Right lobe of liver (tissue), 6 donors: ENCODE measurements around the gene ADGRD1. TPM values are rescaled to one million over a fixed set of nuclear protein-coding genes. Genes with fewer than 3 reads are reported as not detected.

Experiments
- ATAC-seq, 4 donors: fragments of 200-7000 bp; cut with Tn5 transposase; one replicate each; pipeline ENCODE4 v1.9.1; 2020; ENCODE audit warnings: mild to moderate bottlenecking in 4 of 4, moderate library complexity in 4 of 4
- DNase-seq, 3 donors: peaks; one replicate each; pipeline ENCODE4 v3.0.0-alpha.2; 2020
- H3K27ac ChIP-seq, 3 donors: fragments of 200-600 bp; one replicate each; pipeline ENCODE4 v1.8.0; 2022
- H3K27me3 ChIP-seq, 2 donors: fragments of 200-600 bp; one replicate each; pipeline ENCODE4 v1.8.0; 2022
- H3K36me3 ChIP-seq, 4 donors: fragments of 200-600 bp; sonication (generic) in 1 of 4; one replicate each; pipeline versions ENCODE4 v1.5.1 to v1.8.0; 2017 to 2022; ENCODE audit warnings: control low read depth in 1 of 4
- H3K4me1 ChIP-seq, 4 donors: fragments of 200-600 bp; sonication (generic) in 1 of 4; one replicate each; pipeline versions ENCODE4 v1.5.1 to v1.8.0; 2017 to 2022; ENCODE audit warnings: control low read depth in 1 of 4
- H3K4me3 ChIP-seq, 3 donors: fragments of 200-600 bp; one replicate each; pipeline ENCODE4 v1.8.0; 2022
- H3K9me3 ChIP-seq, 4 donors: fragments of 200-600 bp; sonication (generic) in 1 of 4; one replicate each; pipeline versions ENCODE4 v1.5.1 to v1.8.0; 2017 to 2022; ENCODE audit warnings: control low read depth in 1 of 4
- CTCF ChIP-seq, 4 donors: fragments of 200-600 bp in 3 of 4; fragments of 450-650 bp in 1 of 4; IDR thresholded peaks; one replicate each; pipeline versions ENCODE4 v1.5.1 to v1.8.0; 2016 to 2022; ENCODE audit warnings: antibody characterized with exemption in 4 of 4, mild to moderate bottlenecking in 2 of 4
- POLR2A ChIP-seq: fragments of 450-650 bp; IDR thresholded peaks from one replicate; pipeline ENCODE4 v1.6.1; 2017; ENCODE audit warnings: antibody characterized with exemption, mild to moderate bottlenecking
- WGBS: methylation state at CpG from one replicate; pipeline ENCODE4 v1.1.6; 2018; ENCODE audit warnings: low coverage, low lambda C conversion rate; ENCODE audit not compliant: insufficient coverage; ENCODE audit errors: missing lambda C conversion rate; 5-methylcytosine and 5-hydroxymethylcytosine counted together
- intact Hi-C, 2 donors: fragments of 100-400 bp; cut with DNase I; formaldehyde crosslinking; loops; one replicate each; pipeline versions ENCODE4 v1.11.2 to v1.14.1; 2022
- total RNA-seq, 6 experiments: library from RNA; depleted of rRNA in 2 of 6; stranded (reverse); fragments of >200 nt in 2 of 6; fragmentation: NEBNext Ultra II Directional in 3 of 6; extraction: Animal tissue kit (Norgen Biotek cat#: 25700) in 3 of 6; gene quantifications; one replicate each; pipeline versions ENCODE4 v1.1.0 to v1.2.4, GENCODE V29; 2016 to 2023
- donor health status: DM: no; HTN: yes; CAD: no.
- donor health status: DM: no; HTN: no; CAD: no.
- donor health status: DM: no; HTN: no; CAD: no.
- donor health status: DM: no; HTN: yes; CAD: no.
- donor health status: DM: no; HTN: yes; CAD: no.

Gene ADGRD1
- total RNA-seq, 6 experiments from 2014 or later = 4.7 to 17.0 (median 10.9) TPM

GRCh38 chr12:130944878-130945277 is 8.8 kb upstream of the ADGRD1 start:
- no peak overlapping the region for H3K27ac ChIP-seq
- DNase-seq = no peak
- H3K4me1 ChIP-seq = no peaks in the 10 kb centered on the region
- H3K27me3 ChIP-seq = no peaks in the 10 kb centered on the region
- intact Hi-C loops = no loop called here
- no peak for ATAC-seq
- no peaks in the 10 kb centered on the region for H3K36me3 ChIP-seq
- H3K9me3 ChIP-seq = no peaks in the 10 kb centered on the region
- no peak overlapping the region for H3K4me3 ChIP-seq
- TF ChIP-seq CTCF (IDR thresholded peaks at IDR 0.05) (no peak), POLR2A (no peak)

- TF ChIP-seq CTCF (IDR thresholded peaks at IDR 0.05) = no peak
- TF ChIP-seq POLR2A = no peak
- DNase-seq (no peak), ATAC-seq (no peak)
- Histone ChIP-seq H3K27ac (no peak overlapping the region), H3K27me3 (no peaks in the 10 kb centered on the region), H3K4me3 (no peak overlapping the region), H3K4me1 (no peaks in the 10 kb centered on the region), H3K9me3 (no peaks in the 10 kb centered on the region), H3K36me3 (no peaks in the 10 kb centered on the region)
- intact Hi-C loops = no loop called here
- 84% methylated on average over 5 of the region's 7 CpGs for WGBS
Measured at GRCh38 chr12:130945786-130946492, 7.8 kb upstream of the ADGRD1 start.

- WGBS = 68% methylated on average over 2 of the region's 2 CpGs
- H3K27ac ChIP-seq = no peak overlapping the region
- peaks cover 0 to 1% (median 0%) of the 10 kb centered on the region in 4 donors for H3K4me1 ChIP-seq
- intact Hi-C loops = no loop called here
- no peak overlapping the region for H3K4me3 ChIP-seq
- ATAC-seq (no peak), DNase-seq (no peak)
- no peaks in the 10 kb centered on the region for H3K36me3 ChIP-seq
- TF ChIP-seq CTCF (IDR thresholded peaks at IDR 0.05) (no peak), POLR2A (no peak)
- no peaks in the 10 kb centered on the region for H3K27me3 ChIP-seq
- H3K9me3 ChIP-seq = no peaks in the 10 kb centered on the region
Measured at GRCh38 chr12:130947028-130947613, 6.6 kb upstream of the ADGRD1 start.

DNA sequence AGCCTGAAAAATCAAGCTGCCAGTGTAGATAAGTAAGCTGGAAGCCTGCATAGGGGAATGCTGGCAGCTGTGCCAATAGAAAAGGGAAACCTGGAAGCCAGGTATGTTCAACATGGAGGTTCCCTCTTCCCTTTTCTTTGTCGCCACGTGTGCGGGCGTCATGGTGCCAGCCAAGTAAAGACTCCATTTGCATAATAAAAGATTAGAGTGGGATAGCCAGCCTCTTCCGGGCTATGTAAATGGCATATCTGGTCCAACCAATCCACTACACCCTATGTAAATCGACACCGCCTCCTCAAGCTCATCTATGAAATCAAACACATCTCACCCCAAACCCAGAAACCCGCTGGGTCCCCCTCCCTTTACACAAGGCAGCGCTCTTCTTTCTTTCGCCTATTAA is 5.6 kb upstream of the ADGRD1 start:
- DNase-seq (no peak), ATAC-seq (no peak)
- no peak overlapping the region for H3K4me3 ChIP-seq
- TF ChIP-seq CTCF (IDR thresholded peaks at IDR 0.05) (no peak), POLR2A (no peak)
- intact Hi-C loops = no loop called here
- WGBS = 85% methylated on average over 10 of the region's 10 CpGs
- H3K4me1 ChIP-seq = peaks cover 0 to 9% (median 0%) of the 10 kb centered on the region in 4 donors
- H3K27me3 ChIP-seq = no peaks in the 10 kb centered on the region
- H3K36me3 ChIP-seq = no peaks in the 10 kb centered on the region
- no peak overlapping the region for H3K27ac ChIP-seq
- H3K9me3 ChIP-seq = no peaks in the 10 kb centered on the region
